C4-2B (cell line): ENCODE measurements around the gene TCF4.

Source experiments
- ZFX ChIP-seq: fragments of 450-650 bp; IDR thresholded peaks from 2 replicates; pipeline ENCODE4 v1.6.1; 2017
- TF ChIP-seq, protein P1 (sequence below): fragments of 450-650 bp; conservative IDR thresholded peaks from 2 replicates; pipeline ENCODE4 v1.5.1; 2017; ENCODE audit warnings: mild to moderate bottlenecking

DNA sequence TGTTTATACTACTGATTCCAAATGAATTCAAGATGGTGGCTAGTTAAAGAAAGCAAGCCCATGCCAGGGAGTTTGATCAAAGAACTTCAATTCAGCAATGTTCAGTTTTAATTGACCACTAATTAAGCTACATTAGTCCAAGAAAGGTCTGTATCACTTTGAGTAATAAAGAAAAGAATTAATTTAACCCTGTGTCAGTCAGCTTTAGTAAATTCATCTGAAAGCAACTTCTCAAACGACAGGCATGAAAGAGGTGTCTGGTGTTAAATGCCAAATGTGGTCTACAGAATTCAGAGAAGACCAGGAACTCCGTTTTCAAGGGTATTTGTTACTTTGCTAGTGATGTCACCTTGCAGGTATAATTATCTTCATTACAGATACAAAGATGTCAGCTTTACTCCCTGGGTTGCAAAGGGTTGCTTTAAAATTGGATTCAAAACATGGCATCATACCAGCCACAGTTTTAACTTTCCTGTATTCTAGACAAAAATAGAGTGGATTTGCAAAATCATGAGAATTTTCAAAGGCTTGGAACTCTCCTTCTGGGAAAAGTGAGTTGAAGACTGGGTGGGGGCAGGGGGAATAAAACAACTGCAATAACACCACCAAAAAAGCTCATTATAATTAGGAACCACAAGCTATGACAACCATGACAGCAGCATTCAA is 281.5 kb downstream of the TCF4 start:
- TF ChIP-seq, protein P1, sequence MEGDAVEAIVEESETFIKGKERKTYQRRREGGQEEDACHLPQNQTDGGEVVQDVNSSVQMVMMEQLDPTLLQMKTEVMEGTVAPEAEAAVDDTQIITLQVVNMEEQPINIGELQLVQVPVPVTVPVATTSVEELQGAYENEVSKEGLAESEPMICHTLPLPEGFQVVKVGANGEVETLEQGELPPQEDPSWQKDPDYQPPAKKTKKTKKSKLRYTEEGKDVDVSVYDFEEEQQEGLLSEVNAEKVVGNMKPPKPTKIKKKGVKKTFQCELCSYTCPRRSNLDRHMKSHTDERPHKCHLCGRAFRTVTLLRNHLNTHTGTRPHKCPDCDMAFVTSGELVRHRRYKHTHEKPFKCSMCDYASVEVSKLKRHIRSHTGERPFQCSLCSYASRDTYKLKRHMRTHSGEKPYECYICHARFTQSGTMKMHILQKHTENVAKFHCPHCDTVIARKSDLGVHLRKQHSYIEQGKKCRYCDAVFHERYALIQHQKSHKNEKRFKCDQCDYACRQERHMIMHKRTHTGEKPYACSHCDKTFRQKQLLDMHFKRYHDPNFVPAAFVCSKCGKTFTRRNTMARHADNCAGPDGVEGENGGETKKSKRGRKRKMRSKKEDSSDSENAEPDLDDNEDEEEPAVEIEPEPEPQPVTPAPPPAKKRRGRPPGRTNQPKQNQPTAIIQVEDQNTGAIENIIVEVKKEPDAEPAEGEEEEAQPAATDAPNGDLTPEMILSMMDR = no peak
- no peak for TF ChIP-seq ZFX
